Inferior parietal cortex (tissue), 1 donor: Measurements from ENCODE around the gene PCDHB10.

Experiments used
- DNase-seq: peaks from one replicate; pipeline ENCODE4 v3.0.0-alpha.2; 2016; ENCODE audit errors: extremely low spot score

PCDHB10 gene

DNA sequence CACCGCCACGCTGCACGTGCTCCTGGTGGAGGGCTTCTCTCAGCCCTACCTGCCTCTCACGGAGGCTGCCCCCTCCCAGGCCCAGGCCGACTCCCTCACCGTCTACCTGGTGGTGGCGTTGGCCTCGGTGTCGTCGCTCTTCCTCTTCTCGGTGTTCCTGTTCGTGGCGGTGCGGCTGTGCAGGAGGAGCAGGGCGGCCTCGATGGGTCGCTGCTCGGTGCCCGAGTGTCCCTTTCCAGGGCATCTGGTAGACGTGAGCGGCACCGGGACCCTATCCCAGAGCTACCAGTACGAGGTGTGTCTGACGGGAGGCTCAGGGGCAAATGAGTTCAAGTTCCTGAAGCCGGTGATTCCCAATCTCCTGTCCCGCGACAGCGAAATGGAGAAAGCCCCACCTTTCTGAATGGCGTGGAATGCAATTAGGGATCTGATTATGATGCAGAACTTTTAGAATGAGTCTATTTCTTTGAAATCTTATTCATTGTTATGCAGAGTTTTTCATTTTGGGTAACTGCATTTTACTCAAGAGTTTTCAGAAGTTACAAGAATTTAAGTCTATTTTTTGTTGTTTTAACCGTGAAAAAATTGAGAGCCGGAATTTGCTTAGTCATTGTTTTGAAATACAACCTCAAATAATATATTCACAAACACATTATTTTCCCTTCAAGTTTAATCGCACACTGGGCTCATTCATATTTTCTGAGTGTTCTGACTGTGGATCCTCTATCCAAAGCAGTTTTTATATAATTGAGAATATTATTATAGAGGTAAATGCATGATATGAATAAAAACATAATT is 44.6 kb downstream of the PCDHB10 start:
- no peak for DNase-seq

DNA sequence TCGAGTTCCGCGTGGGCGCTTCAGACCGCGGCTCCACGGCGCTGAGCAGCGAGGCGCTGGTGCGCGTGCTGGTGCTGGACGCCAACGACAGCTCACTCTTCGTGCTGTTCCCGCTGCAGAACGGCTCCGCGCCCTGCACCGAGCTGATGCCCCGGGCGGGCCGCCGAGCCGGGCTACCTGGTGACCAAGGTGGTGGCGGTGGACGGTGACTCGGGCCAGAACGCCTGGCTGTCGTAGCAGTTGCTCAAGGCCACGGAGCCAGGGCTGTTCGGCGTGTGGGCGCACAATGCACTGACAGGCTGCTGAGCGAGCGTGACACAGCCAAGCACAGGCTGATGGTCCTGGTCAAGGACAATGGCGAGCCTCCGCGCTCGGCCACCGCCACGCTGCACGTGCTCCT is 49.3 kb downstream of the PCDHB10 start:
- DNase-seq: no peak
